GM13976 (cell line): ENCODE results near the gene CD151.
A peak's percentile ranks its signal among the peaks of the same experiment; 100 is the strongest.

Experiments
- DNase-seq: peaks from one replicate; pipeline ENCODE4 v3.0.0; 2012; ENCODE audit warnings: low spot score
- in situ Hi-C: fragments of 300-500 bp; cut with MboI; formaldehyde crosslinking; loops from one replicate; pipeline ENCODE4 v1.12.0; 2022; ENCODE audit warnings: low sequenced_read_pairs, mixed read lengths, inconsistent platforms; ENCODE audit not compliant: unreplicated experiment
- TF ChIP-seq, protein P1 (sequence below): IDR thresholded peaks from 2 replicates; pipeline ENCODE4 v1.5.1; 2012; ENCODE audit warnings: borderline replicate concordance, mild to moderate bottlenecking; ENCODE audit not compliant: insufficient read depth; ENCODE audit errors: extremely low read depth, missing control alignments, control extremely low read depth

Gene CD151

DNA sequence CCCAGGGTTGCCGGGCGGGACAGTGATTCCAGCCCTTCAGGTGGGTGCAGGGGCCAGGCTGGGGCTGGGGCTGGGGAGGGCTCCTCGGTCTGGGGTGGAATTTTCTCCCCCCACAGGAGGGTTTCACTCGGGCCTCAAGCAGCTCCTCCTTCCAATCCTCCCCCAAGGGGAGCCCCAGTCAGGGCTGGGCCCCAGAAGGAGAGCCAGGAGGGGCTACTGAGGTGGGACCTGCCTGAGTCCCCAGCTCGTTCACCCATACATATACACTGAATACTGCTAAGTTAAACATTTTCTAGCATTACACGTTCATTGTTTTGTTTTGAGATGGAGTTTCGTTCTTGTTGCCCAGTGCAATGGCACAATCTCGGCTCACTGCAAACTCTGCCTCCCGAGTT is 6.5 kb upstream of the CD151 start:
- TF ChIP-seq, protein P1, sequence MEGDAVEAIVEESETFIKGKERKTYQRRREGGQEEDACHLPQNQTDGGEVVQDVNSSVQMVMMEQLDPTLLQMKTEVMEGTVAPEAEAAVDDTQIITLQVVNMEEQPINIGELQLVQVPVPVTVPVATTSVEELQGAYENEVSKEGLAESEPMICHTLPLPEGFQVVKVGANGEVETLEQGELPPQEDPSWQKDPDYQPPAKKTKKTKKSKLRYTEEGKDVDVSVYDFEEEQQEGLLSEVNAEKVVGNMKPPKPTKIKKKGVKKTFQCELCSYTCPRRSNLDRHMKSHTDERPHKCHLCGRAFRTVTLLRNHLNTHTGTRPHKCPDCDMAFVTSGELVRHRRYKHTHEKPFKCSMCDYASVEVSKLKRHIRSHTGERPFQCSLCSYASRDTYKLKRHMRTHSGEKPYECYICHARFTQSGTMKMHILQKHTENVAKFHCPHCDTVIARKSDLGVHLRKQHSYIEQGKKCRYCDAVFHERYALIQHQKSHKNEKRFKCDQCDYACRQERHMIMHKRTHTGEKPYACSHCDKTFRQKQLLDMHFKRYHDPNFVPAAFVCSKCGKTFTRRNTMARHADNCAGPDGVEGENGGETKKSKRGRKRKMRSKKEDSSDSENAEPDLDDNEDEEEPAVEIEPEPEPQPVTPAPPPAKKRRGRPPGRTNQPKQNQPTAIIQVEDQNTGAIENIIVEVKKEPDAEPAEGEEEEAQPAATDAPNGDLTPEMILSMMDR: no peak
- in situ Hi-C loops: no loop called here
- DNase-seq: no peak

DNA sequence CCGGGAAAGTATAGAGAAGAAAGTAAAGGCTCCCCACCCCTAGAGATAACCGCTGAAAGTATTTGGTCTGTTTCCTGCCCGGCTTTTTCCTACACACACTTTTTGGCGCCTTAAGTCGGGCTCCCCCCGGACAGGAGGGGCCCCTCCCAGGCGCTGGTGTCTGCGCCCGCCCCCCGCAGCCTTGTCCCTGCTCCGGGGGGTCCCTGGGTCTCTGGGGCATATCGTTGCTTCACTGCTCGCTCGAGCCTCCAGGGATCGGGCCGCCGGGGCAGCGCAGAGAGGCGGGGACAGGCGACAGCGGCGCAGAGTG is 6.0 kb upstream of the CD151 start:
- DNase-seq: no peak
- in situ Hi-C loops: no loop called here
- TF ChIP-seq, protein P1: no peak

GRCh38 chr11:827146-827896 is 5.4 kb upstream of the CD151 start:
- TF ChIP-seq, protein P1: no peak
- peak; percentile 83 for DNase-seq
- in situ Hi-C loops: no loop called here

DNA sequence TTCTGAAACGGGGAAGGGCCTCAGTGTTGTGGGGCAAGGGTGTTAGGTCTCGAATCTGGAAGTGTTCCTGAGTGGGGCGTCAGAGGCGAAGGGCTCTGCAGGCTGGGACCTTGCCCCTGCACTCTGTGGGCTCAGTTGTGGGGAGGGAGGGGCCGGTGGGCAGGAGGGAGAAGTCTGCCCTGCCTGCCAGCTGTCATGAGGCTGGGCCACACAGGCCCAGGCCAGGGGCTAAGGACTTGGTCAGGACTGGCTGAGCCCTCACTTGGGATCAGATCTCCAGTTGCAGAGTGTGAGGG is 4.9 kb upstream of the CD151 start, which contains the start of gene CRACR2B:
Gene CRACR2B (plus strand): TSS at position 23 of the 296 bp plus-strand sequence. CDS start 689 bp downstream, outside the sequence.
- TF ChIP-seq, protein P1: no peak
- in situ Hi-C loops: no loop called here
- no peak for DNase-seq

GRCh38 chr11:828506-829175 is 4.1 kb upstream of the CD151 start:
- TF ChIP-seq, protein P1: no peak
- DNase-seq: no peak
- in situ Hi-C loops: no loop called here

GRCh38 chr11:829176-829846 is 3.4 kb upstream of the CD151 start:
- no peak for DNase-seq
- TF ChIP-seq, protein P1: no peak
- in situ Hi-C loops: no loop called here
